A549 (cell line): ENCODE measurements around the gene ZFYVE28. TPM values are rescaled to one million over a fixed set of nuclear protein-coding genes. Genes with fewer than 3 reads are reported as not detected.

ENCODE experiments used
- ATAC-seq, 2 experiments: fragments of 200-7000 bp in 1 of 2; fragments of >200 bp in 1 of 2; cut with Nextera tagmentation in 1 of 2; cut with Tn5 transposase in 1 of 2; 3 replicates each; pipeline versions ENCODE4 v1.8.0 to v1.9.1; 2018 to 2020; ENCODE audit warnings: mild to moderate bottlenecking in 1 of 2, moderate library complexity in 1 of 2
- CTCF ChIA-PET: fragments of 300-600 bp; sonication (Branson Sonifier 250); formaldehyde crosslinking; extraction: SDS; loops from one replicate; lab custom pipeline; 2021; ENCODE audit warnings: antibody characterized with exemption, inconsistent platforms; lab: Yijun Ruan, JAX
- POLR2A ChIA-PET: fragments of 350-600 bp; formaldehyde crosslinking; extraction: SDS; loops from one replicate; lab custom pipeline; 2021; ENCODE audit warnings: antibody characterized with exemption, inconsistent platforms; lab: Yijun Ruan, JAX
- DNase-seq, 2 experiments: peaks; one replicate each; pipeline versions ENCODE4 v3.0.0 to v3.0.0-alpha.2; 2011 to 2016; ENCODE audit warnings: low read depth in 1 of 2, low spot score in 1 of 2
- FAIRE-seq: peaks from 2 replicates; lab custom pipeline; 2011; peaks lifted over from hg19 to GRCh38; lab: Jason Lieb, UNC
- H3K27ac ChIP-seq, 2 experiments: fragments of >200 bp; sonication (Bioruptor Twin); formaldehyde crosslinking; 3 replicates each; pipeline ENCODE4 v1.5.1; 2016 to 2017
- H3K4me1 ChIP-seq: fragments of >200 bp; sonication (Bioruptor Twin); formaldehyde crosslinking; 3 replicates; pipeline ENCODE4 v1.6.1; 2016
- H3K4me2 ChIP-seq: fragments of >200 bp; sonication (Bioruptor Twin); formaldehyde crosslinking; 3 replicates; pipeline ENCODE4 v1.6.1; 2016
- H3K4me3 ChIP-seq: fragments of >200 bp; sonication (Bioruptor Twin); formaldehyde crosslinking; 3 replicates; pipeline ENCODE4 v1.5.1; 2016
- H3K9me3 ChIP-seq: fragments of >200 bp; sonication (Bioruptor Twin); formaldehyde crosslinking; 3 replicates; pipeline ENCODE4 v1.6.1; 2016
- BHLHE40 ChIP-seq: IDR thresholded peaks from 2 replicates; pipeline ENCODE4 v1.6.1; 2012; ENCODE audit warnings: low read depth, low read length, inconsistent platforms
- CBX2 ChIP-seq: fragments of 200-600 bp; sonication (generic); IDR thresholded peaks from 2 replicates; pipeline ENCODE4 v1.6.1; 2016; ENCODE audit warnings: low read depth, mild to moderate bottlenecking, borderline replicate concordance
- CEBPB ChIP-seq, 2 experiments: fragments of >200 bp in 1 of 2; sonication (Bioruptor Twin) in 1 of 2; formaldehyde crosslinking in 1 of 2; IDR thresholded peaks; 2 replicates each; pipeline ENCODE4 v1.6.1; 2012 to 2016
- EHF ChIP-seq: fragments of 250-450 bp; sonication (Bioruptor Pico); IDR thresholded peaks from 2 replicates; pipeline ENCODE4 v1.5.0; 2020; ENCODE audit warnings: mild to moderate bottlenecking
- ESRRA ChIP-seq: fragments of 150-350 bp; IDR thresholded peaks from 2 replicates; pipeline ENCODE4 v1.6.1; 2014; ENCODE audit warnings: mild to moderate bottlenecking, low read length, borderline replicate concordance
- HOXB13 ChIP-seq: fragments of 250-450 bp; sonication (Bioruptor Pico); IDR thresholded peaks from 2 replicates; pipeline ENCODE4 v1.5.0; 2020; ENCODE audit warnings: low read depth, mild to moderate bottlenecking, moderate library complexity
- MYC ChIP-seq: IDR thresholded peaks from 2 replicates; pipeline ENCODE4 v1.6.1; 2012; ENCODE audit warnings: mild to moderate bottlenecking, inconsistent platforms, low read length, improper control_type of control experiment, borderline replicate concordance
- POLR2A ChIP-seq: IDR thresholded peaks from 2 replicates; pipeline ENCODE4 v1.6.1; 2012; ENCODE audit warnings: mild to moderate bottlenecking, low read length
- RAD21 ChIP-seq, 2 experiments: fragments of >200 bp in 1 of 2; sonication (Bioruptor Twin) in 1 of 2; formaldehyde crosslinking in 1 of 2; IDR thresholded peaks in 1 of 2; conservative IDR thresholded peaks in 1 of 2; 2 replicates in 1 of 2; 3 replicates in 1 of 2; pipeline ENCODE4 v1.6.1; 2012 to 2018; ENCODE audit warnings: inconsistent platforms in 1 of 2
- RCOR1 ChIP-seq: fragments of 150-350 bp; IDR thresholded peaks from 2 replicates; pipeline ENCODE4 v1.6.1; 2014; ENCODE audit warnings: antibody characterized with exemption, low read length, low read depth
- SREBF2 ChIP-seq: fragments of 450-650 bp; IDR thresholded peaks from 2 replicates; pipeline ENCODE4 v1.6.1; 2014; ENCODE audit warnings: mild to moderate bottlenecking, moderate library complexity
- ZC3H11A ChIP-seq: fragments of 450-650 bp; IDR thresholded peaks from 2 replicates; pipeline ENCODE4 v1.6.1; 2014; ENCODE audit warnings: antibody characterized with exemption, mild to moderate bottlenecking
- ZFP36 ChIP-seq: fragments of 450-650 bp; IDR thresholded peaks from 2 replicates; pipeline ENCODE4 v1.6.1; 2014; ENCODE audit warnings: borderline replicate concordance; ENCODE audit not compliant: partially characterized antibody
- ZNF302 ChIP-seq: fragments of 250-450 bp; sonication (Bioruptor Pico); IDR thresholded peaks from 2 replicates; pipeline ENCODE4 v1.9.0; 2021; ENCODE audit warnings: inconsistent platforms, mild to moderate bottlenecking, moderate library complexity
- ZSCAN20 ChIP-seq: fragments of 250-450 bp; sonication (Bioruptor Pico); IDR thresholded peaks from 2 replicates; pipeline ENCODE4 v1.8.0; 2022; ENCODE audit warnings: mild to moderate bottlenecking, moderate library complexity
- WGBS: methylation state at CpG from one replicate; pipeline ENCODE4 v1.1.6; 2017; ENCODE audit errors: missing lambda C conversion rate; 5-methylcytosine and 5-hydroxymethylcytosine counted together
- polyA plus RNA-seq, 4 experiments: library from polyadenylated mRNA; depleted of rRNA in 3 of 4; stranded (reverse); fragments of >200 nt; fragmentation: RNase III in 1 of 4; extraction: RNeasy Plus Mini Kit Qiagen cat#74134 plus additional on column Dnase treatment in 1 of 4; gene quantifications; 2 replicates in 3 of 4; 3 replicates in 1 of 4; pipeline ENCODE4 v1.2.3, GENCODE V29; 2011 to 2017
- TF ChIP-seq, protein P1 (sequence below): IDR thresholded peaks from 2 replicates; pipeline ENCODE4 v1.6.1; 2012
- TF ChIP-seq, protein P2 (sequence below): fragments of >200 bp; sonication (Bioruptor Twin); formaldehyde crosslinking; IDR thresholded peaks from 2 replicates; pipeline ENCODE4 v1.6.1; 2016
- TF ChIP-seq, protein P3 (sequence below): fragments of 250-450 bp; sonication (Bioruptor Pico); IDR thresholded peaks from 2 replicates; pipeline ENCODE4 v1.5.0; 2021; ENCODE audit warnings: mild to moderate bottlenecking, moderate library complexity, borderline replicate concordance
- TF ChIP-seq, protein P4 (sequence below): fragments of 200-600 bp; sonication (generic); IDR thresholded peaks from 2 replicates; pipeline ENCODE4 v1.6.1; 2016; ENCODE audit warnings: antibody characterized with exemption, mild to moderate bottlenecking, moderate library complexity
- TF ChIP-seq, protein P5 (sequence below): fragments of 250-450 bp; sonication (Bioruptor Pico); IDR thresholded peaks from 2 replicates; pipeline ENCODE4 v1.5.0; 2020; ENCODE audit warnings: low read depth, mild to moderate bottlenecking, moderate library complexity

The ZFYVE28 gene
- polyA plus RNA-seq, 2 of the 4 experiments (the other 2 are of a cell fraction) = 2.1 to 2.3 TPM

DNA sequence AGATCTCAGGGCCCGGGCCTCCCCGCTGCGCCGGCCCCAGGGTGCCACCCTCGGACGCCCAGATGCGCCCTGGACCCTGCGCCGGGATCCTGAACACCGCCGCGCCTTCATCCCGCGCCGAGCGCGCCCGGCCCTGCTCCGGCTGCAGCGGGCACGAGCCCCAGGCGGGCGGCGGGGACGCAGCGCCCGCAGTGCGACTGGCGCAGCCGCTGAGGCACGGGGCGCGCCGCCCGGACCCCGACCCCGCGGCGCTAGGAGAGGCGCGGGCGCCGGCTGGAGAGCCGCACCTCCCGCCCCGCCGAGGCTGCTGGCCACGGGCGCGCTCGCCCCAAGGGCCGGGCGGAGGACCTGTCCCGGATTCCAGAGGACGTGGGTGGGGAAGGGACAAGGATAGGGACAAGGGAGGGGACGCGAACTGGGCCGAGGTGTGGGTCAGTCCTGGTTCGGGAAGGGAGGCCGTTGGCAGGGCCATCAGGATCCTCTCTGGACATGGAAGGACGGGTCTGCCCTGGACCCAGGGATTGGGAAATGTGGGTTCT, 1.1 kb downstream of the ZFYVE28 start:
- ChIA-PET CTCF (no interaction called here), POLR2A (no interaction called here)
- Histone ChIP-seq H3K27ac (peak overlapping the region; percentile 43 to 85), H3K9me3 (no peaks in the 10 kb centered on the region), H3K4me2 (peak overlapping the region; percentile 75), H3K4me1 (peaks cover 21% of the 10 kb centered on the region), H3K4me3 (peak overlapping the region; percentile 74)
- TF ChIP-seq EHF (CRISPR knock-in tag) = no peak
- TF ChIP-seq ZC3H11A = no peak
- TF ChIP-seq, protein P1, sequence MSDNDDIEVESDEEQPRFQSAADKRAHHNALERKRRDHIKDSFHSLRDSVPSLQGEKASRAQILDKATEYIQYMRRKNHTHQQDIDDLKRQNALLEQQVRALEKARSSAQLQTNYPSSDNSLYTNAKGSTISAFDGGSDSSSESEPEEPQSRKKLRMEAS = no peak
- TF ChIP-seq, protein P2, sequence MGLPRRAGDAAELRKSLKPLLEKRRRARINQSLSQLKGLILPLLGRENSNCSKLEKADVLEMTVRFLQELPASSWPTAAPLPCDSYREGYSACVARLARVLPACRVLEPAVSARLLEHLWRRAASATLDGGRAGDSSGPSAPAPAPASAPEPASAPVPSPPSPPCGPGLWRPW = no peak
- no peak for TF ChIP-seq HOXB13 (CRISPR knock-in tag)
- no peak for TF ChIP-seq RAD21 (conservative IDR thresholded peaks at IDR 0.05 in 1 of 2, IDR thresholded peaks at IDR 0.05 in 1 of 2)
- no peak for TF ChIP-seq ESRRA
- no peak for TF ChIP-seq BHLHE40
- TF ChIP-seq CEBPB (IDR thresholded peaks at IDR 0.05) = no peak
- TF ChIP-seq POLR2A = no peak
- TF ChIP-seq, protein P3, sequence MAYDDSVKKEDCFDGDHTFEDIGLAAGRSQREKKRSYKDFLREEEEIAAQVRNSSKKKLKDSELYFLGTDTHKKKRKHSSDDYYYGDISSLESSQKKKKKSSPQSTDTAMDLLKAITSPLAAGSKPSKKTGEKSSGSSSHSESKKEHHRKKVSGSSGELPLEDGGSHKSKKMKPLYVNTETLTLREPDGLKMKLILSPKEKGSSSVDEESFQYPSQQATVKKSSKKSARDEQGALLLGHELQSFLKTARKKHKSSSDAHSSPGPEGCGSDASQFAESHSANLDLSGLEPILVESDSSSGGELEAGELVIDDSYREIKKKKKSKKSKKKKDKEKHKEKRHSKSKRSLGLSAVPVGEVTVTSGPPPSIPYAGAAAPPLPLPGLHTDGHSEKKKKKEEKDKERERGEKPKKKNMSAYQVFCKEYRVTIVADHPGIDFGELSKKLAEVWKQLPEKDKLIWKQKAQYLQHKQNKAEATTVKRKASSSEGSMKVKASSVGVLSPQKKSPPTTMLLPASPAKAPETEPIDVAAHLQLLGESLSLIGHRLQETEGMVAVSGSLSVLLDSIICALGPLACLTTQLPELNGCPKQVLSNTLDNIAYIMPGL (CRISPR knock-in tag) = no peak
- TF ChIP-seq, protein P4, sequence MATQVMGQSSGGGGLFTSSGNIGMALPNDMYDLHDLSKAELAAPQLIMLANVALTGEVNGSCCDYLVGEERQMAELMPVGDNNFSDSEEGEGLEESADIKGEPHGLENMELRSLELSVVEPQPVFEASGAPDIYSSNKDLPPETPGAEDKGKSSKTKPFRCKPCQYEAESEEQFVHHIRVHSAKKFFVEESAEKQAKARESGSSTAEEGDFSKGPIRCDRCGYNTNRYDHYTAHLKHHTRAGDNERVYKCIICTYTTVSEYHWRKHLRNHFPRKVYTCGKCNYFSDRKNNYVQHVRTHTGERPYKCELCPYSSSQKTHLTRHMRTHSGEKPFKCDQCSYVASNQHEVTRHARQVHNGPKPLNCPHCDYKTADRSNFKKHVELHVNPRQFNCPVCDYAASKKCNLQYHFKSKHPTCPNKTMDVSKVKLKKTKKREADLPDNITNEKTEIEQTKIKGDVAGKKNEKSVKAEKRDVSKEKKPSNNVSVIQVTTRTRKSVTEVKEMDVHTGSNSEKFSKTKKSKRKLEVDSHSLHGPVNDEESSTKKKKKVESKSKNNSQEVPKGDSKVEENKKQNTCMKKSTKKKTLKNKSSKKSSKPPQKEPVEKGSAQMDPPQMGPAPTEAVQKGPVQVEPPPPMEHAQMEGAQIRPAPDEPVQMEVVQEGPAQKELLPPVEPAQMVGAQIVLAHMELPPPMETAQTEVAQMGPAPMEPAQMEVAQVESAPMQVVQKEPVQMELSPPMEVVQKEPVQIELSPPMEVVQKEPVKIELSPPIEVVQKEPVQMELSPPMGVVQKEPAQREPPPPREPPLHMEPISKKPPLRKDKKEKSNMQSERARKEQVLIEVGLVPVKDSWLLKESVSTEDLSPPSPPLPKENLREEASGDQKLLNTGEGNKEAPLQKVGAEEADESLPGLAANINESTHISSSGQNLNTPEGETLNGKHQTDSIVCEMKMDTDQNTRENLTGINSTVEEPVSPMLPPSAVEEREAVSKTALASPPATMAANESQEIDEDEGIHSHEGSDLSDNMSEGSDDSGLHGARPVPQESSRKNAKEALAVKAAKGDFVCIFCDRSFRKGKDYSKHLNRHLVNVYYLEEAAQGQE = no peak
- TF ChIP-seq RCOR1 = no peak
- no peak for TF ChIP-seq ZFP36
- TF ChIP-seq ZNF302 (CRISPR knock-in tag) = no peak
- no peak for TF ChIP-seq SREBF2
- TF ChIP-seq, protein P5, sequence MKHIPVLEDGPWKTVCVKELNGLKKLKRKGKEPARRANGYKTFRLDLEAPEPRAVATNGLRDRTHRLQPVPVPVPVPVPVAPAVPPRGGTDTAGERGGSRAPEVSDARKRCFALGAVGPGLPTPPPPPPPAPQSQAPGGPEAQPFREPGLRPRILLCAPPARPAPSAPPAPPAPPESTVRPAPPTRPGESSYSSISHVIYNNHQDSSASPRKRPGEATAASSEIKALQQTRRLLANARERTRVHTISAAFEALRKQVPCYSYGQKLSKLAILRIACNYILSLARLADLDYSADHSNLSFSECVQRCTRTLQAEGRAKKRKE (CRISPR knock-in tag) = no peak
- TF ChIP-seq MYC = no peak
- no peak for TF ChIP-seq ZSCAN20 (CRISPR knock-in tag)
- no peak for TF ChIP-seq CBX2
- FAIRE-seq (no peak), ATAC-seq (no peak), DNase-seq (no peak)
- 4% methylated on average over 4 of the region's 61 CpGs for WGBS
